PC-3 (cell line): Measurements from ENCODE around the gene SPAG6.

Source experiments
- CTCF ChIP-seq: fragments of 300-600 bp; sonication (generic); conservative IDR thresholded peaks from 2 replicates; pipeline ENCODE4 v1.5.1; 2017; ENCODE audit warnings: antibody characterized with exemption, low read depth, mild to moderate bottlenecking, low read length
- EZH2 ChIP-seq: fragments of 300-600 bp; sonication (generic); IDR thresholded peaks from one replicate; pipeline ENCODE4 v1.6.1; 2017; ENCODE audit warnings: antibody characterized with exemption, mild to moderate bottlenecking, low read length; ENCODE audit not compliant: unreplicated experiment
- EZH2phosphoT487 ChIP-seq: fragments of 300-600 bp; sonication (generic); IDR thresholded peaks from 2 replicates; pipeline ENCODE4 v1.6.1; 2018; ENCODE audit warnings: mild to moderate bottlenecking, antibody characterized with exemption, low read length, borderline replicate concordance

- TF ChIP-seq CTCF (no peak), EZH2 (no peak), EZH2phosphoT487 (no peak)
Measured at GRCh38 chr10:22364407-22365140, 19.3 kb downstream of the SPAG6 start.
